Activated CD4-positive, CD25-positive, alpha-beta regulatory T cell treated with anti-CD3 and anti-CD28 coated beads, Interleukin-2, amount 50 U/mL, for 16 hours (primary cell): ENCODE measurements around the gene FXYD6.

Experiments
- DNase-seq: peaks from one replicate; pipeline ENCODE4 v3.0.0-alpha.2; 2020; ENCODE audit warnings: low read depth, low spot score

The FXYD6 gene

GRCh38 chr11:117887431-117888138, 11.1 kb upstream of the FXYD6 start:
- no peak for DNase-seq

- no peak for DNase-seq
These were observed 9.3 kb upstream of the FXYD6 start for GRCh38 chr11:117885777-117886176.

- DNase-seq, result no peak
These were observed 8.5 kb upstream of the FXYD6 start for GRCh38 chr11:117884994-117885393.

GRCh38 chr11:117883063-117883462, 6.6 kb upstream of the FXYD6 start:
- DNase-seq, result no peak

- DNase-seq, result no peak
These were observed 6.0 kb upstream of the FXYD6 start for GRCh38 chr11:117882311-117882905.

- DNase-seq, result no peak
These were observed 4.8 kb upstream of the FXYD6 start for GRCh38 chr11:117881217-117881616.

GRCh38 chr11:117879516-117880480, 3.3 kb upstream of the FXYD6 start:
- no peak for DNase-seq

- no peak for DNase-seq
These were observed 2.5 kb upstream of the FXYD6 start for GRCh38 chr11:117878939-117879475.

- no peak for DNase-seq
These were observed 2.0 kb upstream of the FXYD6 start for GRCh38 chr11:117878314-117878938.

- no peak for DNase-seq
These were observed 794 bp upstream of the FXYD6 start for GRCh38 chr11:117877120-117877784.

- no peak for DNase-seq
These were observed 458 bp downstream of the FXYD6 start for GRCh38 chr11:117876059-117876340.

- DNase-seq, result no peak
These were observed 938 bp downstream of the FXYD6 start for GRCh38 chr11:117875382-117876058.

- DNase-seq, result no peak
These were observed 1.5 kb downstream of the FXYD6 start for GRCh38 chr11:117874910-117875381.

GRCh38 chr11:117874253-117874909, 2.1 kb downstream of the FXYD6 start:
- DNase-seq, result no peak

GRCh38 chr11:117873828-117874125, 2.7 kb downstream of the FXYD6 start:
- DNase-seq, result no peak

- no peak for DNase-seq
These were observed 3.3 kb downstream of the FXYD6 start for GRCh38 chr11:117872975-117873827.

- DNase-seq, result no peak
These were observed 4.0 kb downstream of the FXYD6 start for GRCh38 chr11:117872420-117872961.

GRCh38 chr11:117871784-117872183, 4.7 kb downstream of the FXYD6 start:
- no peak for DNase-seq

GRCh38 chr11:117871160-117871559, 5.3 kb downstream of the FXYD6 start:
- DNase-seq, result no peak
